Measurements from ENCODE around the gene KRTAP5-1.
"Not testable (repeated sequence)": the region's sequence is repeated elsewhere in the genome, so short reads cannot be mapped to it uniquely, and the experiment has no call there.

GRCh38 chr11:1605923-1606322, 20.8 kb upstream of the KRTAP5-1 start:
- TF ChIP-seq POLR2A, CTCF, POLR2AphosphoS5, EP300 (IDR thresholded peaks at IDR 0.05): not testable (repeated sequence)

Data from stomach (tissue), 4 donors.